Ramos (cell line): ENCODE measurements around the gene REV1.
"Not testable (repeated sequence)": the region's sequence is repeated elsewhere in the genome, so short reads cannot be mapped to it uniquely, and the experiment has no call there.

Source experiments
- in situ Hi-C: fragments of 300-500 bp; cut with MboI; formaldehyde crosslinking; loops from one replicate; pipeline ENCODE4 v1.14.3; 2022; ENCODE audit warnings: low sequenced_read_pairs; ENCODE audit not compliant: unreplicated experiment

REV1 gene

DNA sequence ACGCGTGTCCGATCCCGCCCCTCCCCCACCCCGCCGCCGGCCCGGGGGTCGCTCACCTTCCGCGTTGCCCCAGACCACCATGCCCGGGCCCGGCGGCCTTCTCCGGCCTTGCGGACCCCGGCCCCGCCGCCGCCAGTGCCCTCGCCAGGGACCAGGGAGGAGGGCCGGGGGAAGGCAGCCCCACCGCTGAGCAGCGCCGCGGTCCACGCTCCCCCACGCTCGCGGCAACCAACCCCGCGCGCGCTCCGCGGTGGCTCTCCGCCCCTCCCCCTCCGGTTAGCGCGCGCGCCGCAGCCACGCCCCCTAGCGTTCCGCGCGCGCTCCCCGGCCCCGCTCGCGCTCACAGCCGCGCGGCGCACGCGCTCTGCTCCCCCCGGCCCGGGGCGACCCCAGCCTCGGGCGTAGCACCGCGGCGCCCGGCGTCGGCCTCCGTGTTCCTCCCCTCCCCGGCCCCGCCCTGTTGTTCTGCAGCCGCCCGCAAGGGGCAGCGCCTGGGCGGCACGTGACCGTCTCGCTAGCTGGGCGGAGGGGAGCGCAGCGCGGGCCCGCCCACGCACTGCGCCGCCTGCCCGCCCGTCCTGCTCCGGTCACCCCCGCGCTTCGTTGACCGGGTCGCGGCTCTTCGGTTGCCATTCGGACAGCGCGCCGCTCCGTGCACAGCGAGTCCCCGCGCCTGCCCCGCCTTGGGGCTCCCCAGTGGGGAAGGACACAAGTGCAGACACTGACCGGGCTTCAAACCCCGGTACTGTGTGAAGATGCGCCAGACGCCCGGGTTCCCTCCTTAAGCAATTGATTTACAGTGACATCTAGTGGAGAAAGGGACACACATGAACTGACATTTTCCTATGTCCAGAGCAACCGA is at the start of gene REV1:
TSS of gene REV1 (minus strand) at position 257 of the 862 bp plus-strand sequence. CDS start 25,042 bp downstream, outside the sequence.
- in situ Hi-C loops = loop anchor here (25.0 kb wide), 1 partner anchor 328 kb away; the partner anchor contains the start of genes LIPT1 and TSGA10

DNA sequence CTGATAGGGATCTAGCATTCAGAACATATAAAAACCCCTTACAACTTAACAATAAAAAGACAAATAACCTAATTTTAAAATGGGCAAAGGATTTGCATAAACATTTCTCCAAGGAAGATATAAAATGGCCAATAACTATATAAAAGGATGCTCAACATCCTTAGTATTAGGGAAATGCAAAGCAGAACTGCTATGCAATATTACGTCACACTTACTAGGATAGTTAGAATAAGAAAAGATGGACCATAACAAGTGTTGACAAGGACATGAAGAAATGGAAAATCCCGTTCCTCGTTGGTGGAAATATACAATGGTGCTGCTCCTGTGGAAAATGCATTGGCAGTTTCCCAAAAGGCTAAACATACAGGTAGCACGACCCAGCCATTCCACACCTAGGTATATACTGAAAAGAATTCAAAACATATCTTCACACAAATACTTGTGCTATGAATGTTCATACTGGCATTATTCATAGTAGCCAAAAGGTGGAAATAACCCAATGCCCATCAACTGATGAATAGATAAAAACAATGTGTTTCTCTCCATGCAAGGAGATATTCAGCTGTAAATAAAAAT is 48.2 kb upstream of the REV1 start:
- in situ Hi-C loops = no loop called here

DNA sequence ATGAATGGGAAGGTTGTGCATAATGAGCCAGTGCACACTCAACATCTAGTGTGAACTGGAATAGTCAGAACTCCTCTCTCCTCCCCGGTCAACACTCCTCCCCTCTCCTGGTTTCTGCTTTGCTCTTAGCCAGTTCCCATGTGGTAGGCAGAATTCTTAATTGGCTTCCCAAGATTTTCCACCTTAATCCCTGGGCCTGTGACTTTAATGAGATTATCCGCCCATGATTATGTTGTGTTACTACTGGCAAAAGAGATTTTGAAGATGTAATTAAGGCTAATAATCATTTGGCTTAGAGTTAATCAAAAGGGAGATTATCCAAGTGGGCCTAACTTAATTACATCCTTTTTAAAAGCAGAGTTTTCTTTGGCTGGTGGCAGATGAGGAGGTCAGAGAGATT is 34.2 kb upstream of the REV1 start:
- in situ Hi-C loops = no loop called here

DNA sequence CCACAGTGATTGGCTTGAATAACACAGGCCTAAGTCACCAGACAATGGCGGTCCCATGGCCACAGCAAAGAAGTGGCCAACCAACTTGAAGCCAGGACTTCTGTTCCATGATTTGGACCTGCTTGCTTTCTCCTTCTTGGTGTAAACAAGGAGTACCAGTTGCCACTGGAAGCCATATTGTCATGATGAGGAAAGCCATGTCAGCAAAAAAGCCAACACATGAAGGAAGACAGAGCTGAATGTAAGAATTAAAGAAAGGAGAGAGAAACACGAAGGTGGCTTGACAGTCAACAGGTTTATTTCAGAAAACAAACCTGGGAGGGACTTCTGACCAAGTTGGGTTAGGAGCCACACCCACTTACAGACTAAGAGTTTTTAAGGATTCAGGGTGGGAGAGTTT is 32.3 kb upstream of the REV1 start:
- in situ Hi-C loops = no loop called here

DNA sequence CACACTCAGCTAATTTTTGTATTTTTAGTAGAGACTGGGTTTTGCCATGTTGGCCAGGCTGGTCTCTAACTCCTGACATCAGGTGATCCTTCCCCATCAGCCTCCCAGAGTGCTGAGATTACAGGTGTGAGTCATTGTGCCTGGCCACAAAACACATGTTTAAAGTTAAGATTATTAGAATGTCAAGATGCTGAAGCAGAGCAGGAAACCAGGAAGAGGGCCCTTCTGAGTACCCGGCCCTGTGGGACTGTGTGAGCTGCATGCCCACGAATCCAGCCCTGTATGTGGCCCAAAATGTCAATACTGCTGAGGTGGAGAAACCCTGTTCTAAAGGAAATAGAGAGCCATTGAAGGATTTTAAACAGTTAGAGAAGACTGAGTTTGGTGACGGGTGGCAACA is 31.0 kb upstream of the REV1 start:
- in situ Hi-C loops = no loop called here

DNA sequence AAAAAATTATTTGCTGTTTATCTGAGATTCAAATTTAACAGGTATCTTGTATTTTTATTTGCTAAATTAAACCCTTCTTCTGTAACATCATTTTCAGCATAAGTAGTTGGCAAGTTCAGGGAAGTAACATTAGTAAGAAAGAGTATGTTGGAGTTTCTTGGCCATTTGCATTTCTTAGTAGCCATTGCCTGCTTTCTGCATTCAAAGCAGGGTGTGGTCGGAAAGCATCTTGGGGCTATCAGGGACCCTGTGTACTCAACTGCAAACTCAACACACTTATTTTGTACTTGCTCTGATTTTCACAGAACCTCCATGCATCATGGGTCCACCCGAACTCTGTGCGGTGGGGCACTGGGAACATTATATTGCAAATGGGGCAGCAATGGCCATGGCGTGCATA is 30.4 kb upstream of the REV1 start:
- in situ Hi-C loops = no loop called here

DNA sequence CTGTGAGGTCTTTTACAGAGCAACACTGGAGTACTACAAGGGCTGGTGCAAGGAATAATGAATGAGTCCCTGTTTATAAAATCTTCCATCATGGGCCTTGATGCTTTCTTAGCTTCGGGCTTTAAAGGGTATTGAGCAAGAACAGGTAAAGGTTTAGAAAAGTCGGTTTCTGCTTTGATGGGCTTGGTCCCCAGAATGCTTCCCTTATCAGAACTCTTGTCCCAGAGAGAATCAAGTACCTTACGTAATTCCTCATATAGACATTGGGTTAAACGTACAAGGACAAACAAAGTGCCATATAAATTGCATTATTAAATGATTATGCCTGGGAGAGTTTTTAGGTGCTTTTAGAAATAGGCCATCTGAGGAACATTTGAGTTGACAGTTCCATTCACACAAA is 24.5 kb upstream of the REV1 start:
- in situ Hi-C loops = no loop called here

DNA sequence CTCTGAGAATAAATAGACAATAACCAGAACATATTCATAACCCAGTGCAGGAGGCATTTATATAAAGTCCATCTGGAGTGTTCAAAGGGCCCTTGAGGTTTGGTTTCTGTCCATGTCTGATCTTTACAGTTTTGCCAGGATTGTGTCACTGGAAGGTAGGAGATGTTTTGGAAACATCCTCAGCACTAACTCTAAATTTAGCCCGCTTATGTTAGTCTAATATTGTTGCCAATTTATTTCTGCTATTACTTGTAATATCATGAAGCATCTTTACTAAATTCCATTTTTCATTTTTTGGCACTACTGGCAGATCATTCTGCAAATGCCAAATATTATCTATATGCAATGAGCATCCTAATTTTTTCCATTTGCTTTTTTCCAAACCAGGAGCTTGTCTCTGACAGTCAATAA is 22.4 kb upstream of the REV1 start:
- in situ Hi-C loops = no loop called here

DNA sequence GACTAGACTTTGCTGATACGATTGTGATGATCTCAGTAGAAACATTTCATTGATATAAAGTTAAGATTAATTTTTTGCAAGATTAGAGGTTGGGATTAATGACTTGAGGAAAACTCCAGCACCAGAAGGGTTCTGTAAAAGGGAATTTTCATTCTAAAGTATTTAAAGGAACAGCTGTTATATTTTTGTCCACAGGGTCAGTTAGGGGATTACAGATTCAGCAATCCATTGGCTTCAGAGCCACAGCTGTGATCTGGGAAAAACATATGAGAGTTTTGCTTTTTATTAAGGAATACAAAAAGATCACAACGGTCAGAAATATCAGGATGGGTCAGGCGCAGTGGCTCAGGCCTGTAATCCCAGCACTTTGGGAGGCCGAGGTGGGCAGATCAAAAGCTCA is 19.6 kb upstream of the REV1 start:
- in situ Hi-C loops = no loop called here

DNA sequence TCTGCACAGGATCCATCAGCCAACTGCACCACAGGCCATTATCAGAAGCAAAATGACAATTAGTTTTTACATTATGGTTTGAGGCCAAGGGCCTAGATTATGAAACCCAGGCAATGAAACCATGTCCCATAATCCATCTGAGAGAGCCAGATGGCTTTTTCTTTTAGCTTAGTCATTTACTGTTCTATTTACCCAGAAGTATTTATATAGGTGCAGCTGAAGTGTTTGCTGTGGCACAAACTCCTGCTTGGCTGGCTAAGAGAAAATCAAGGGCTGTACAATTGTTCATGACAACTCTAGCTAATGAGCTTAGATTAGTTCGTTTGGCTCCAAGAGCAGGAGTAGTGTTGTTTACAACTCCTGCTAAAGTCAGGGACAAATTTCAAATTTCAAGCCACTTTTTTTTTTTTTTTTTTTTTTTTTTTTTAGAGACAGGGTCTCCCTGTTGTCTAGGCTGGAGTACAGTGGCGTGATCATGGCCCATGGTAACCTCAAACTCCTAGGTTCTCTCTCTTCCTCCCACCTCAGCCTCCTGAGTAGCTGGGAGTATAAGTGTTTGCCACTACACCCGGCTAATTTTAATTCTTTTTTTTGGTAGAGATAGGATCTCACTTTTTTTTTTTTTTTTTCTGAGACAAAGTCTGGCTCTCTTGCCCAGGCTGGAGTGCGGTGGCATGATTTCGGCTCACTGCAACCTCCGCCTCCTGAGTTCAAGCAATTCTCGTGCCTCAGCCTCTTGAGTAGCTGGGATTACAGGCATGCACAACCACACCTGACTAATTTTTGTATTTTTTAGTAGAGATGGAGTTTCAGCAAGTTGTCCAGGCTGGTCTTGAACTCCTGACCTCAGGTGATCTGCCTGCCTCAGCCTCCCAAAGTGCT is 18.4 kb upstream of the REV1 start:
- in situ Hi-C loops = no loop called here

DNA sequence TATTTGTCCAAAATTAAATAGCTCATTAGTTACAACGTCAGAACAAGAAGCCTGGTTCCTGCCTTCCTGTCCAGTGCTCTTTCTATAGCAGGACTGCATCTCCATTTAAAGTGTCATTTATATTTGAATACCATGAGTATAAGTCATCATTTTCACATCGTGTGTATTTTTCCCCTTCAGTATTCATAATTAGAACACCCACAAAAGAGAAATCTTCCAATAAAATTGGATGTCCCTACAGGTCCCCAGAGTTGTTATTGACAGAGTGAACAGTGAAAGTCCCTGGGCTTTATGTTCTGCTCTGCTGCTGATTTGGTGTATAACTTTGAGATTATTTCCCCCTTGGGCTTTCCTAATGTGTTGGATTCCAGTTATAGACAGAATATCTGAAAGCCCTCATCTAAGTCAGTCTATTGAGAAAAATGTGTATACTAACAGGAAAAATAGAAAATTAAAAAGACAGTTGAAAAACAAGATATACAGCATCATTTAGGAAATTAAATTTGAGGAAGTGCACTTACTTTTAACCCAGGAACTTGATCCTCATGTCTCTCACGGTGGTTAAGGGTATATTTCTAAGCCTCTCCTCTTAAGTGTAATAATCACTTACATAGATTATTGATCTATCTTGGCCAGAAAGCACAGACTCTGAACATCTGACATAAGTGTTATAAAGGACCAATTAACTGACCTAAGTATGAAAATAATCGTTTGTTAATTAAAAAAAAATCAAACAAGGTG is 15.2 kb upstream of the REV1 start:
- in situ Hi-C loops = no loop called here

DNA sequence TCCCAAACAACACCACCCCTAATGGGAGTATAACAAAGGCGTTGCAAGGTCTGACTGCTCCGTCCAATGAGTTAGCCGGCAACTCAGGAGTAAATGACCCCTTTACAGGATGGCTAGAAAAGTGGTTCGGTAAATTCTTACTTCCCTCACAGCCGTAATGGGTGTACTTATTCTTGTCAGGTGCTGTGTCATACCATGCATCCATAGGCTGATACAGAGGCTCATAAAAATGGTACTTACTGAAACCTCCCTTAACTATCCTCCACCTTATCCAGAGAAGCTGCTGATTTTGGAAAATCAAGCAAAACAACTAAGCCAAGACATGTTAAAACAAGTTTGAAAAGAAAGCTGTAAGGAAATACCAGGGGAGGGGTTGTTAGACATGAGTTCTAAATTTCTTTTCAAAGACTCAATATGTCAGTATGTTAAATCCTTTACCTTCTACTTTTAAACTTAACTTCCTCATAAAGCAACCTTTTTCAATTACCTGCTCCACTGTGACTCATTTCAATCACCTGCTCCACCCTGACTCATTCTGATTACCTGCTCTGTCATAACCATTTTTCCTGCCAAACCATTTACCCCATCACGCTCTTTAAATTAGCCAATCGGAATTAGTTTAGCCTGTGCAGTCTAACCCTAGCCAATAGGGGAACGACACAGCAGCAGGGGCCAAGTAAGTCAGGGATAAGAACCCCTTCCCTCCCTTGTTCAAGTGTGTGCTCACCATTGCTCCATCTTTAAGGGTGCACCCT is 14.0 kb upstream of the REV1 start:
- in situ Hi-C loops = not testable (repeated sequence)

DNA sequence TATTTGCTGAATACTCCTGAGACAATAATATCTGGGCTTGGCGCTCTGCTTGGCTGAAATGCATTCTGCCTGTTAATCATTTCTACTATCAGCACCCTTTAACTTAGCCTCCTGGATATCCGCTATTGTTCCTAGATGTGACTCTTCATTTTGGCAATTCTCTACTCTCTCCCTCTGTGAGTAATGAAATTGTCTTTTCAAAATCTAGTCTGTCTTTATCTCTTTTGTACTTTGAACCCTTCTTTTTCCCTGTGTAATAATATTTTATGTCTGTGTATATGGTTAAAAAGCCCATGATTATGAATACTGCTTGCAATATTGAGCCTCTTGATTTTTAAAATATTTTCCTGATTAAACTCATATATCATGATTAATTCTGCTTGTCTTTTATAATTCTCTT is 6.2 kb upstream of the REV1 start:
- in situ Hi-C loops = loop anchor here (25.0 kb wide), 1 partner anchor 334 kb away; the partner anchor contains the start of genes LIPT1 and TSGA10

DNA sequence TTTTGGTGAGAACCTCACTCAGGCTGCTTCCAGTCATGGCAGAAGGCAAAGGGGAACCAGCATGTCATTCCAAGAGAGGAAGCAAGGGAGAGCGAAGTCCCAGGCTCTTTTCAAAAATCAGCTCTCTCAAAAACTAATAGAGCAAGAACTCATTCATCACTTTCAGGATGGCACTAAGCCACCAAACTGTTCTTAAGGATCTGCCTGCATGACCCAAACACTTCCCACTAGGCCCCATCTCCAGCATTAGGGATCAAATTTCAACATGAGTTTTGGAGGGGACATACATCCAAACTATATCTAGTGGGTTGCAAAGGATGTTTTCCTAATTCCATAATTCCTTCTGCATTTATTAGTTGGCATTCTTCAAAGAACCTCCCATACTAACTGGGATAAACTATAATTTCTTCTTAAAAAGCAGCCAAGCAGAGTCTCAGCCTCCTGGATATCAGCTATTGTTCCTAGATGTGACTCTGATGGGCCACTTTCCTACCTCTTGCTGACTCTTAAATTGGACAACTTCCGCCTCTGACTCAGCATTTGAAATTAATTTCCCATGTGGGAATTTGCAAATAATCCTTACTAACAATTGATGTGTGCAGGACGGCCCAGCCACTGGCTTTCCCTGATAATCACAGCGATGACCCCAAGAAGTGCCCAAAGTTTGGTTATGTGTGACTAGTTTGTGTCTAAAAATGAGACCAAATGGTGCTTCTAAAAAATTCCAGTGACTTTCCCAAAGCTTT is 5.5 kb upstream of the REV1 start:
- in situ Hi-C loops = loop anchor here (25.0 kb wide), 1 partner anchor 333 kb away; the partner anchor contains the start of genes LIPT1 and TSGA10

DNA sequence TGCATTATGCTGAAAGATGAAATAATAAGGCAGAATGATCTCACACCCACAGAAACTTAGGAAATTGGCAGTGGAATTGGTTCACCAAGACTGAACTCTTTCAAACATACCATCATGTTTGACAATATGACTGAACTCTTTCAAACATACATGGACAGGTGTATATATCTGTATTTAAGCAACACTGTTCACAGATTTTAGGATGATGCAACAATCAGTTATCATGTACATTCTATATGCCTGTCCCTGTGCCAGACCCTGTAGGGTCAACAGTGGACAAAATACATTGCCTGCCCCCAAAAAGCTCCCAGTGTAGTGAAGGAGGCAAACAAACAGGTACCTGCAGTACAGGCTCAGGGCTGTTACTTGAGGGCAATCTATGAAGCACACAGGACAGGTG is 2.9 kb upstream of the REV1 start:
- in situ Hi-C loops = loop anchor here (25.0 kb wide), 1 partner anchor 330 kb away; the partner anchor contains the start of genes LIPT1 and TSGA10

DNA sequence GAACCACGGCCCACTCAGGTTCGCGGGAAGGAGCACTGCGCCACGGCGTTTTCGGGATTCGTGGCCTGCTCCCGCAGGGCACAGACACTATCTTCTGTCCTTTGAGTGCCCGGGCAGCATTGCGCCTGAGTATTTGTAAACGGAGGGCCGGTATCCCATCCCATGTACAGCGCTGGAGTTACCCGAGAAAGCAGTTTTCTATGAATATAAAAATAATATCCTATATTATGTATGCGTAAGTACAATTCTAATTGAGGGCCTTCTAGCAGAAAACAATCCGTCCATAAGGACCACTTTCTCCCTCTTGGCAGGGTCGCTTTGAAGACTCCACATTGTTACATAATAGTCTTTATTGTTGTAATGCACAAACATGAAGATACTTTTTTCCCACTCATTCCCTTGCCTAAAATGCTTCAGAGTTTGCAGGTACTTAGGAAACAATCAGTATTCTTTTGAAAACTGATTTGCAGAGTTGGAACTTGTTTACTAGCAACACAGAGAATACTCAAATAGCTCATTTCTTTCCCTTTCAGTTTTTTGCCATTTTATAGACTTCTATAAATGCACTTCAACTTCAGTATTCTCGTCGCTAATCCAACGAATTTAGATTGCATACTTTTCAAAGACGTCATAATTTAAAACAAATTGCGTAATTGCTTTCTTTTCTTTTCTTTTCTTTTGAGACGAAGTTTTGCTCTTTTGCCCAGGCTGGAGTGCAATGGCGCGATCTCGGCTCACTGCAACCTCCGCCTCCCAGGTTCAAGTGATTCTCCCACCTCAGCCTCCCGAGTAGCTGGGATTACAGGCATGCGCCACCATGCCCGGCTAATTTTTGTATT is 1.0 kb upstream of the REV1 start:
- in situ Hi-C loops = loop anchor here (25.0 kb wide), 1 partner anchor 329 kb away; the partner anchor contains the start of genes LIPT1 and TSGA10

DNA sequence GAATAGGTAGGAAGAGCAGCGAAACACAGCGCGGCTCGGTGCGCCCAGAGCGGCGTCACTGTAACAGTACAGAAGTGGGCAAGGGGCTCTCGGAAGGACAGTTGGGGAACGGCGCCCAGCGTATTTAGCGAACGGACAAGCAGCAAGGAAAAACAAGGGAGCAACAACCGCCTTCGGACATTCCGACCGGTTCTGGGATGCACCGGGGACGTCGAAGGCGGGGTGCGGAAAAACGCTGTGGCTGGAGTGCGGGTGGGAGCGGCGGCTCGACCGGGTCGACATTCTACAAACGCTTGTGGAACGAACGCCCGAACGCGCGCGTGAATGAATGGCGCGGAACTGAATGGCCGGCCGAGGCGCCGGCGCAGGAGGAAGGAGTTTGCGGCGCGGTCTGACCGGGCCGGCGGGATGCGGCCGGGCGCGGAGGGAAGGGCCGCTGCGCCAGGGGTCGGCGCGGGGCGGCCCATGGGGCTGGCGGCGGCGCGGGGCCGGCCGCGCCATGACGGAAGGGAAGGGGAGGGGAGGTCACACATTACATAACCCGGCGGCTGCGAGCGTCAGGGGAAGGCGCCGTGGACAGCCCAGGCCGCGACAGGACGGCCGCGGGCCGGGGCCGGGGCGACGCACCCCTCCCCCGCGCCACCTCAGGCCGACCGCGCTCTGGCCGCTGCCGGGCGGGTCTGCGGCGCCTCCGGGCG is 605 bp downstream of the REV1 start:
- in situ Hi-C loops = loop anchor here (25.0 kb wide), 1 partner anchor 327 kb away; the partner anchor contains the start of genes LIPT1 and TSGA10
